HEK293 (cell line): ENCODE measurements around the gene PPP2R1B.
"Not testable (repeated sequence)": the region's sequence is repeated elsewhere in the genome, so short reads cannot be mapped to it uniquely, and the experiment has no call there.

Experiments
- CTCF ChIP-seq: fragments of 450-650 bp; formaldehyde crosslinking; IDR thresholded peaks from 2 replicates; pipeline ENCODE4 v1.5.1; 2016; ENCODE audit warnings: missing biosample characterization, missing genetic modification characterization
- KLF9 ChIP-seq: fragments of 450-650 bp; formaldehyde crosslinking; IDR thresholded peaks from 2 replicates; pipeline ENCODE4 v1.5.1; 2016; ENCODE audit warnings: missing biosample characterization, missing genetic modification characterization, low read depth
- REST ChIP-seq: fragments of 450-650 bp; formaldehyde crosslinking; IDR thresholded peaks from 2 replicates; pipeline ENCODE4 v1.5.1; 2016; ENCODE audit warnings: missing biosample characterization, missing genetic modification characterization
- ZBTB11 ChIP-seq: fragments of 450-650 bp; formaldehyde crosslinking; conservative IDR thresholded peaks from 2 replicates; pipeline ENCODE4 v1.5.1; 2016; ENCODE audit warnings: low read depth, missing biosample characterization, missing genetic modification characterization
- ZNF184 ChIP-seq: fragments of 450-650 bp; IDR thresholded peaks from 2 replicates; pipeline ENCODE4 v1.5.1; 2018; ENCODE audit warnings: missing biosample characterization, mild to moderate bottlenecking, missing genetic modification characterization
- ZNF274 ChIP-seq, 2 experiments: fragments of 200-500 bp in 1 of 2; fragments of 450-650 bp in 1 of 2; sonication (Bioruptor generic) in 1 of 2; formaldehyde crosslinking in 1 of 2; IDR thresholded peaks; 2 replicates each; pipeline versions ENCODE4 v1.5.1 to v1.6.1; 2014 to 2016; ENCODE audit warnings: borderline replicate concordance in 1 of 2, inconsistent platforms in 1 of 2, low read length in 1 of 2, missing biosample characterization in 1 of 2, missing genetic modification characterization in 1 of 2
- ZNF311 ChIP-seq: fragments of 450-650 bp; formaldehyde crosslinking; IDR thresholded peaks from 2 replicates; pipeline ENCODE4 v1.5.1; 2017; ENCODE audit warnings: missing biosample characterization, missing genetic modification characterization, borderline replicate concordance
- ZNF362 ChIP-seq: fragments of 450-650 bp; formaldehyde crosslinking; IDR thresholded peaks from 2 replicates; pipeline ENCODE4 v1.5.1; 2016; ENCODE audit warnings: missing biosample characterization, missing genetic modification characterization
- ZNF501 ChIP-seq: fragments of 450-650 bp; formaldehyde crosslinking; IDR thresholded peaks from 2 replicates; pipeline ENCODE4 v1.5.1; 2016; ENCODE audit warnings: missing biosample characterization, missing genetic modification characterization
- ZNF555 ChIP-seq: fragments of 450-650 bp; formaldehyde crosslinking; conservative IDR thresholded peaks from 2 replicates; pipeline ENCODE4 v1.5.1; 2017; ENCODE audit warnings: missing biosample characterization, mild to moderate bottlenecking, missing genetic modification characterization, inconsistent platforms
- ZNF621 ChIP-seq: fragments of 450-650 bp; formaldehyde crosslinking; IDR thresholded peaks from 2 replicates; pipeline ENCODE4 v1.5.1; 2017; ENCODE audit warnings: missing biosample characterization, missing genetic modification characterization
- ZNF626 ChIP-seq: fragments of 450-650 bp; sonication (Bioruptor Pico); formaldehyde crosslinking; IDR thresholded peaks from 2 replicates; pipeline ENCODE4 v1.5.1; 2018; ENCODE audit warnings: missing biosample characterization, missing genetic modification characterization, inconsistent platforms
- ZNF704 ChIP-seq: fragments of 450-650 bp; formaldehyde crosslinking; IDR thresholded peaks from 2 replicates; pipeline ENCODE4 v1.5.1; 2016; ENCODE audit warnings: missing biosample characterization, missing genetic modification characterization

GRCh38 chr11:111771205-111771604, 5.0 kb upstream of the PPP2R1B start:
- TF ChIP-seq ZNF362 (tag by site-specific recombination); ZNF621 (tag by site-specific recombination); ZNF626 (tag by site-specific recombination); ZBTB11 (tag by site-specific recombination); REST (tag by site-specific recombination); CTCF (tag by site-specific recombination); ZNF311 (tag by site-specific recombination); ZNF501; ZNF555; ZNF274 (IDR thresholded peaks at IDR 0.05; ENCODE audit: low read length); ZNF274 (tag by site-specific recombination; IDR thresholded peaks at IDR 0.05; ENCODE audit: borderline replicate concordance); KLF9 (tag by site-specific recombination); ZNF704 (tag by site-specific recombination); ZNF184 (tag by site-specific recombination): not testable (repeated sequence)
